Left renal pelvis (tissue), 4 donors: Measurements from ENCODE around the gene RFX5. TPM values are rescaled to one million over a fixed set of nuclear protein-coding genes. Genes with fewer than 3 reads are reported as not detected.
"Not testable (repeated sequence)": the region's sequence is repeated elsewhere in the genome, so short reads cannot be mapped to it uniquely, and the experiment has no call there.

Source experiments
- DNase-seq, 4 donors: peaks; one replicate each; pipeline ENCODE4 v3.0.0-alpha.2; 2013; ENCODE audit warnings: low read depth in 4 of 4, low spot score in 3 of 4
- polyA plus RNA-seq, 4 donors: library from polyadenylated mRNA; unstranded; fragments of 120-200 nt; gene quantifications; one replicate each; pipeline ENCODE4 v1.2.1, GENCODE V29; 2013; ENCODE audit not compliant: insufficient read length in 4 of 4

RFX5 gene
- polyA plus RNA-seq, 4 donors = 34.6 to 46.9 (median 43.7) TPM

GRCh38 chr1:151362308-151363155 is 15.5 kb upstream of the RFX5 start:
- no peak for DNase-seq

GRCh38 chr1:151361883-151362282 is 14.8 kb upstream of the RFX5 start:
- DNase-seq = no peak

GRCh38 chr1:151356696-151357095 is 9.6 kb upstream of the RFX5 start:
- DNase-seq = no peak

GRCh38 chr1:151352021-151352718 is 5.1 kb upstream of the RFX5 start:
- DNase-seq = no peak

- DNase-seq = not testable (repeated sequence)
Observed at GRCh38 chr1:151350323-151350722, 3.3 kb upstream of the RFX5 start.

GRCh38 chr1:151347523-151348246 is 633 bp upstream of the RFX5 start:
- DNase-seq = no peak

GRCh38 chr1:151346082-151346768 is 827 bp downstream of the RFX5 start:
- no peak for DNase-seq

- DNase-seq = no peak
Observed at GRCh38 chr1:151344291-151344690, 2.8 kb downstream of the RFX5 start.

GRCh38 chr1:151343587-151343986 is 3.5 kb downstream of the RFX5 start:
- DNase-seq = no peak

GRCh38 chr1:151342569-151342968 is 4.5 kb downstream of the RFX5 start:
- no peak for DNase-seq

GRCh38 chr1:151342021-151342420 is 5.0 kb downstream of the RFX5 start:
- no peak for DNase-seq

- peak in 2 of 4 donors; percentile 50 to 57 for DNase-seq
Observed at GRCh38 chr1:151340870-151341754, 5.9 kb downstream of the RFX5 start.

GRCh38 chr1:151336556-151336955 is 10.5 kb downstream of the RFX5 start:
- no peak for DNase-seq

GRCh38 chr1:151334822-151335221 is 12.2 kb downstream of the RFX5 start:
- no peak for DNase-seq

GRCh38 chr1:151327903-151328674 is 19.0 kb downstream of the RFX5 start:
- no peak for DNase-seq

GRCh38 chr1:151327223-151327902 is 19.7 kb downstream of the RFX5 start, which contains the start of gene PI4KB:
TSS of gene PI4KB (minus strand) at chr1:151327416. CDS start at chr1:151316481, 10,935 bp downstream.
- peak; percentile 96 to 99 (median 98) for DNase-seq

- peak in 1 of 4 donors; percentile 20 for DNase-seq
Observed at GRCh38 chr1:151326619-151327222, 20.3 kb downstream of the RFX5 start.
